ENCODE data around the gene MFSD2A. TPM values are rescaled to one million over a fixed set of nuclear protein-coding genes. Genes with fewer than 3 reads are reported as not detected.

The MFSD2A gene
- total and polyA plus RNA-seq, 8 donors: 0.75 to 16.1 (median 6.4) TPM; not detected in 1

- 53 to 56% (median 54%) methylated on average over 5 of the region's 5 CpGs for WGBS, 5 donors
Observed at GRCh38 chr1:39940253-39940652, 14.7 kb upstream of the MFSD2A start.

GRCh38 chr1:39940980-39941871 lies 13.7 kb upstream of the MFSD2A start:
- H3K27ac ChIP-seq: no peak overlapping the region
- H3K36me3 ChIP-seq: no peaks in the 10 kb centered on the region
- no peaks in the 10 kb centered on the region for H3K9me3 ChIP-seq
- TF ChIP-seq CTCF (IDR thresholded peaks at IDR 0.05) (no peak), POLR2A (IDR thresholded peaks at IDR 0.05) (no peak), EP300 (IDR thresholded peaks at IDR 0.05) (no peak), POLR2AphosphoS5 (IDR thresholded peaks at IDR 0.05) (no peak)
- peaks cover 0 to 7% (median 0%) of the 10 kb centered on the region in 4 donors for H3K4me1 ChIP-seq
- no peak for DNase-seq
- H3K27me3 ChIP-seq: peaks cover 0 to 9% (median 3%) of the 10 kb centered on the region in 3 donors
- WGBS, 5 donors: 88 to 93% (median 90%) methylated on average over 9 of the region's 9 CpGs
- H3K4me3 ChIP-seq: no peak overlapping the region
- intact Hi-C loops (cut with DNase I; ENCODE audit: low total_unique reads): no loop called here

More at GRCh38 chr1:39940253-39940652, 14.7 kb upstream of the MFSD2A start:
- Histone ChIP-seq H3K36me3 (no peaks in the 10 kb centered on the region), H3K27me3 (peaks cover 0 to 7% (median under 1%) of the 10 kb centered on the region in 3 donors), H3K27ac (no peak overlapping the region), H3K9me3 (no peaks in the 10 kb centered on the region), H3K4me3 (no peak overlapping the region), H3K4me1 (peaks cover 0 to 7% (median 0%) of the 10 kb centered on the region in 4 donors)
- no peak for TF ChIP-seq CTCF (IDR thresholded peaks at IDR 0.05)
- no peak for TF ChIP-seq EP300 (IDR thresholded peaks at IDR 0.05)
- TF ChIP-seq POLR2AphosphoS5 (IDR thresholded peaks at IDR 0.05): no peak
- no peak for TF ChIP-seq POLR2A (IDR thresholded peaks at IDR 0.05)
- no peak for DNase-seq
- intact Hi-C loops (cut with DNase I; ENCODE audit: low total_unique reads): no loop called here

- Histone ChIP-seq H3K36me3 (no peaks in the 10 kb centered on the region), H3K4me3 (no peak overlapping the region), H3K27me3 (peaks cover 0 to 9% (median 3%) of the 10 kb centered on the region in 3 donors), H3K27ac (no peak overlapping the region), H3K9me3 (no peaks in the 10 kb centered on the region), H3K4me1 (peaks cover 0 to 7% (median 0%) of the 10 kb centered on the region in 4 donors)
- DNase-seq: no peak
- intact Hi-C loops (cut with DNase I; ENCODE audit: low total_unique reads): no loop called here
- WGBS, 5 donors: 80 to 90% (median 84%) methylated on average over 14 of the region's 14 CpGs
- TF ChIP-seq POLR2AphosphoS5 (IDR thresholded peaks at IDR 0.05): no peak
- no peak for TF ChIP-seq EP300 (IDR thresholded peaks at IDR 0.05)
Observed at GRCh38 chr1:39943471-39944290, 11.3 kb upstream of the MFSD2A start.

- Histone ChIP-seq H3K36me3 (no peaks in the 10 kb centered on the region), H3K4me3 (no peak overlapping the region), H3K4me1 (peaks cover 0 to 7% (median 0%) of the 10 kb centered on the region in 4 donors), H3K27ac (no peak overlapping the region), H3K9me3 (no peaks in the 10 kb centered on the region), H3K27me3 (peaks cover 0 to 9% (median 3%) of the 10 kb centered on the region in 3 donors)
- intact Hi-C loops (cut with DNase I; ENCODE audit: low total_unique reads): no loop called here
- TF ChIP-seq CTCF (IDR thresholded peaks at IDR 0.05) (no peak), POLR2A (IDR thresholded peaks at IDR 0.05) (no peak), POLR2AphosphoS5 (IDR thresholded peaks at IDR 0.05) (no peak), EP300 (IDR thresholded peaks at IDR 0.05) (no peak)
- WGBS, 5 donors: 49 to 57% (median 52%) methylated on average over 8 of the region's 8 CpGs
- DNase-seq: no peak
Observed at GRCh38 chr1:39944410-39945112, 10.4 kb upstream of the MFSD2A start.

All from stomach (tissue), 9 donors.